Left ventricle myocardium inferior (tissue), 1 donor: ENCODE measurements around the gene SPATA31C1. TPM values are rescaled to one million over a fixed set of nuclear protein-coding genes. Genes with fewer than 3 reads are reported as not detected.

Experiments used
- DNase-seq: peaks from one replicate; pipeline ENCODE4 v3.0.0-alpha.2; 2020
- H3K27ac ChIP-seq: fragments of 200-600 bp; replicated peaks from 2 replicates; pipeline ENCODE4 v1.8.0; 2021
- H3K27me3 ChIP-seq: fragments of 200-600 bp; 2 replicates; pipeline ENCODE4 v1.8.0; 2021; ENCODE audit warnings: low read depth
- H3K36me3 ChIP-seq: fragments of 200-600 bp; 2 replicates; pipeline ENCODE4 v1.8.0; 2021
- H3K4me1 ChIP-seq: fragments of 200-600 bp; 2 replicates; pipeline ENCODE4 v1.8.0; 2021
- H3K4me3 ChIP-seq: fragments of 200-600 bp; 2 replicates; pipeline ENCODE4 v1.8.0; 2021; ENCODE audit warnings: mild to moderate bottlenecking, moderate library complexity
- H3K9me3 ChIP-seq: fragments of 200-600 bp; replicated peaks from 2 replicates; pipeline ENCODE4 v1.8.0; 2021
- CTCF ChIP-seq: fragments of 200-600 bp; IDR thresholded peaks from 2 replicates; pipeline ENCODE4 v1.8.0; 2021; ENCODE audit warnings: antibody characterized with exemption, mild to moderate bottlenecking, borderline replicate concordance
- intact Hi-C: fragments of 100-400 bp; cut with micrococcal nuclease; formaldehyde crosslinking; loops from one replicate; pipeline ENCODE4 v1.11.0; 2022
- total RNA-seq: library from RNA; stranded (reverse); fragmentation: NEBNext Ultra II Directional; extraction: Animal tissue kit (Norgen Biotek cat#: 25700); gene quantifications from one replicate; pipeline ENCODE4 v1.2.1, GENCODE V29; 2021
- donor health status: DM: no; HTN: yes; CAD: no; lungs with severe emphysema.

Gene SPATA31C1
- total RNA-seq, 1 donor from 2014 or later = not detected

- Histone ChIP-seq H3K4me3 (no peak overlapping the region), H3K27me3 (peaks cover 2% of the 10 kb centered on the region), H3K27ac (no peak overlapping the region), H3K9me3 (no peaks in the 10 kb centered on the region), H3K36me3 (no peaks in the 10 kb centered on the region), H3K4me1 (no peaks in the 10 kb centered on the region)
- TF ChIP-seq CTCF = no peak
- intact Hi-C loops = no loop called here
- no peak for DNase-seq
Measured at GRCh38 chr9:87968155-87968554, 50.4 kb downstream of the SPATA31C1 start.

- no peak overlapping the region for H3K4me3 ChIP-seq
- TF ChIP-seq CTCF = no peak
- no peaks in the 10 kb centered on the region for H3K9me3 ChIP-seq
- no peak overlapping the region for H3K27ac ChIP-seq
- no peaks in the 10 kb centered on the region for H3K27me3 ChIP-seq
- intact Hi-C loops = no loop called here
- no peaks in the 10 kb centered on the region for H3K36me3 ChIP-seq
- DNase-seq = no peak
- H3K4me1 ChIP-seq = peaks cover 20% of the 10 kb centered on the region
Measured at GRCh38 chr9:87970602-87971001, 52.8 kb downstream of the SPATA31C1 start.

GRCh38 chr9:87973122-87973521 is 55.4 kb downstream of the SPATA31C1 start:
- H3K4me3 ChIP-seq = no peak overlapping the region
- peaks cover 20% of the 10 kb centered on the region for H3K4me1 ChIP-seq
- no peak for DNase-seq
- TF ChIP-seq CTCF = no peak
- no peak overlapping the region for H3K27ac ChIP-seq
- no peaks in the 10 kb centered on the region for H3K36me3 ChIP-seq
- H3K9me3 ChIP-seq = no peaks in the 10 kb centered on the region
- intact Hi-C loops = no loop called here
- H3K27me3 ChIP-seq = no peaks in the 10 kb centered on the region

Other genes starting within 250 kb of the SPATA31C1 start
- 116 TPM for gene CTSL, start 191.8 kb upstream of the SPATA31C1 start, total RNA-seq
- not detected for gene SPATA31E1, start 35.1 kb upstream of the SPATA31C1 start, total RNA-seq
- gene CDK20, start 56.6 kb downstream of the SPATA31C1 start, total RNA-seq = 2.8 TPM
- not detected for gene SPATA31C2, start 220.5 kb downstream of the SPATA31C1 start, total RNA-seq